HG03175 (cell line): ENCODE data around the gene COA7.
A peak's percentile ranks its signal among the peaks of the same experiment; 100 is the strongest.
"Not testable (repeated sequence)": the region's sequence is repeated elsewhere in the genome, so short reads cannot be mapped to it uniquely, and the experiment has no call there.

Source experiments
- ATAC-seq: cut with Tn5 transposase; IDR thresholded peaks from one replicate; pipeline ENCODE4 v1.9.1; 2021; ENCODE audit warnings: mild to moderate bottlenecking, moderate library complexity; ENCODE audit not compliant: unreplicated experiment

The COA7 gene

DNA sequence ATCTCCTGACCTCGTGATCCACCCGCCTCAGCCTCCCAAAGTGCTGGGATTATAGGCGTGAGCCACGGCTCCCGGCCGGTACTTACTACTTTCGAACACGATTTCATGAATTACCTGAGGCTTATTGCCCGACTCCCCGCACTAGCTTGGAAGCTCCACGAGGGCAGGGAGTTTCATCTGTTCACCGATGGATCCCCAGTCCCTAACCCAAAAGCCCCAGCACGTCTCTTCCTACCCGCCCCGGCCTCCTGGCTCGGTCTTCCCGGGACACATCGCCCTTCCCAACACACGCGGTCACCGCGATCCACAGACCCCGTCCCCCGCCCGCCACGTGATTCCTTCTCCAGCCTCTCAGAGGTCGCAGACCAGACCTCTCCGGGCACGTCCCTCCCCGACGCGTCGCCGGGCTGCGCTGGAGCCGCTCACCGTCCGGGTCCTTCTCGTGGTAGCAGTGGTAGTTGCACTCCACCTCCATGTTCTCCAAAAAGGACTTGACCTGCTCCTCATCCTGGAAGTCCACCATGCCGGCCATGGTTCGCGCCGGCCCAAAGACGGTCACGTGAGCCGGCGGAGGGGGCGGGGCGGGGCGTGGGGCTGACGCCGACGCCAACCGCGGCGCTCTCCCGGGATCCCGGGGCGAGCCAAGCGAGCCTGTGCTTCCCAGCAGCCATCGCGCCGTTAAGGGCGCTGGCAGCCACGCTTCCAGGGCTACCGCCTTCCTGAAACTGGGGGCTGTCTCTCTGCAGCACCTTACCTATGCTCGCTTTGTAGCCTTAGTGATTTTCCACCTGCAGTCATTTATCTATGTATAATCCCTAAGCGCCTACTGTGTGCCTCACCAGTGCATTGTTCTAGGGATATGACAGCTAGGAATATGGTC, at the start of gene COA7:
Gene COA7, minus strand, starts transcription at position 553 of the 880 bp plus-strand sequence. Its CDS starts 21 bp downstream, at position 532.
- ATAC-seq: no peak

DNA sequence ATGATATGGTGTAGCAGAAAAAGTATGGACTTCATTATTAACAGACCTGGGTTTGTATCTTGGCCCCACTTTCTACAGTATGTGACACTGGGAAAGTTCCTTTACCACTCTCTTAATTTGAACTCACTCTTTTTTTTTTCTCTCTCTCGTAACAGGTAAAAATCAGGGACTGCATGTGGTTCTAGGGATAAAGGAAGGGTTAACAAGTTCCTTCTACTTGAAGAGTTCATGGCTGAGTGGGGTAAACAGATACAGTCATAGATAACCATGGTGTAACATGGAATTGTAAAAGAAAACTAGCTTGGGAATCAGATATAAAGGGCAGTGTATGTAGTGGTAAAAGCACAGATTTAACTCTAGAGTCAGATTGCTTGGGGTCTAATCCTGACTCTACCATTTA, 49.3 kb upstream of the COA7 start:
- ATAC-seq: no peak

DNA sequence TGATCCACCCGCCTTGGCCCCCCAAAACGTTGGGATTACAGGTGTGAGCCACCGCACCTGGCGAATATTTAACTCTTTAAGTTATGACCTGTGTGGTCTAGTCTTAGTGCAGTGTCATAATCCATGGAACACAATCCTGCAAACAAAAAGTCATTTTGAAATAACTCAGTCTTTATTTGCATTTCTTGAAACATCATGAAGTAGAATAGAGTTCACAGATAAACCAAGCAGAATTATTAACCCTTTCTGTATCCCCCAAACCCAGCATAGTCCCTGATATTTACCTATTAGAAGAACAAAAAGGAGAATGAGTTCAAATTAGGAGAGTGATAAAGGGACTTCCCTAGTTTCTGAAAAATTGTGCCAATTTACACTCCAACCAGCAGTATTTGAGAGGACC, 48.0 kb upstream of the COA7 start:
- ATAC-seq: no peak

DNA sequence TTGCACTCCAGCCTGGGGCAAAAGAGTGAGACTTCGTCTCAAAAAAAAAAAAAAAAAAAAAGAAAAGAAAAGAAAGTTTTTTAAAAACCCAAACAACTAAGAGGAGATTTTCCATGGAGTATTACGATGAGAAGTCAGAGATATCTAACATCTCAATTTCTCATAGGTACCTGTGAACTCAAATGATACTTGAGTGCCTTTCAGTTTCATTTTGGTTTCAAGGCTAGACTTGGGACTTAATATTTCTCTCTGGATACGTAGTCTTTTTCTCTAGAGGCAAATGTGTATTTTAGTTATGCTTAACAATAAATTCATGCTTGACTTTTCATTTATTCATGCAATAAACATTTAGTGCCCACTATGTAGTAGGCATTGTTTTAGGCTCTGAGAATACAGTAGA, 43.1 kb upstream of the COA7 start:
- ATAC-seq: no peak

DNA sequence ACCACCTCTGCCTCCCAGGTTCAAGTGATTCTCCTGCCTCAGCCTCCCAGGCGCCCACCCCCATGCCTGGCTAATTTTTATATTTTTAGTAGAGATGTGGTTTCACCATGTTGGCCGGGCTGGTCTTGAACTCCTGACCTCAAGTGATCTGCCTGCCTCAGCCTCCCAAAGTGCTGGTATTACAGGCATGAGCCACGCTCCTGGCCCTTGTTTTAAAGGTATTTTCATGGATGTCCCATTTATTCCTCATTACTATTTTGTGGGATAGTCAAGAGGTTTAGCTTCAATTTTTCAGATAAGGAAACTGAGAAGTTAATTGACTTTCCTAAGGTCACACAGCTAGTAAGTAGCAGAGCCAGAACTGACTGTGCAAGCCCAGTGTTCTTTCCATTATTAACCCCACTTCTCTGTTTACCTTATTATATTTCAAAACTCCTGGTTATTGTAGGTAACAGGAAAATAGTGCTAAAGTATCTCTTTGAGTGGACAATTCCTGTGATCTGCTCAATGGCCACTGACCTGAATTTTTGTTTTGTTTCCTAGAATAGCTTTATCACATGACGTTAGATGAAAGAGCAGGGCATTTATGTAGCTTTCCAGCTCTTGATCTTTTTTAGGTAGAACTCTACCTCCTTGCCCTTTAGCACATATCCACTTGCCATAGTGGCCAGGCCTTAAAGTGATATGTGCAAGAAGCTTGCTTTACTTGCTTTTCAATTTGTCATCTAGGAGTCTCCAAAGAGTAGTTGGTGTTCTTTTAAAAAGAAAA, 41.7 kb upstream of the COA7 start:
- no peak for ATAC-seq

DNA sequence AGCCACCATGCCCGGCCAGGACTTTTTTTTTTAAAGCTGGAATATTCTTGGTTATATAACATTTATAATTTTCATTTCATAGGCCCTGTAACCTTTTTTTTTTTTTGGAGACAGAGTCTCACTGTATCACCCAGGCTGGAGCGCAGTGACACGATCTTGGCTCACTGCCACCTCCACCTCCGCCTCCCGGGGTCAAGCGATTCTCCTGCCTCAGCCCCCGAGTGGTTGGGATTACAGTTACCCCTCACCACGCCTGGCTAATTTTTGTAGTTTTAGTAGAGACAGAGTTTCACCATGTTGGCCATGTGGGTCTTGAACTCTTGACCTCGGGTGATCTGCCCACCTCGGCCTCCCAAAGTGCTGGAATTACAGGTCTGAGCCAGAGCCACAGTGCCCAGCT, 40.7 kb upstream of the COA7 start:
- no peak for ATAC-seq

DNA sequence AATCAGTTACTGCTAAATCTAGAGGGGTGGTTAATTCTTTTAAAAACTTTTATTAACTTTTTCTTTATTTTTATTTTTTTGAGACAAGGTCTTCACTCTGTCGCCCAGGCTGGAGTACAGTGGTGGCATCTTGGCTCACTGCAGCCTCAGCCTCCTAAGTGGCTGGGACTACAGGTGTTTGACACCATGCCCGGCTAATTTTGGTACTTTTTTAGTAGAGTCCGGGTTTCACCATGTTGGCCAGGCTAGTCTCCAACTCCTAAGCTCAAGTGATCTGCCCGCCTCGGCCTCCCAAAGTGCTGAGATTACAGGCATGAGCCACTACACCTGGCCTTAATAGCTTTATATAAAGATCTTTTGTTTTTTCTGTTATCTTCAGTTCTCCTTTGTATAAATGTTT, 40.0 kb upstream of the COA7 start:
- no peak for ATAC-seq

DNA sequence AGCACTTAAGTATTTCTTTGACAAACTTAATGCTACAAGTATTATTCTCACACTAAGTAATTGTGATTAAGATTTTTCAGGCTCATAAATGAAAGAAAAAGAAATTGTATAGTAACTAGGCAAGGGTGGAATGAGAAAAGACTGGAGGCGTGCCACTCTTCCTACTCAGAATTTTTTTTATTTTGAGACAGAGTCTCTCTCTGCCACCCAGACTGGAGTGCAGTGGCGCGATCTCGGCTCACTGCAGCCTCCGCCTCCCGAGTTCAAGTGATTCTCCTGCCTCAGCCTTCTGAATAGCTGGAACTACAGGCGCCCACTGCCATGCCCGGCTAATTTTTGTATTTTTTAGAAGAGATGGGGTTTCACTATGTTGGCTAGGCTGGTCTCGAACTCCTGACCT, 37.2 kb upstream of the COA7 start:
- ATAC-seq: not testable (repeated sequence)

DNA sequence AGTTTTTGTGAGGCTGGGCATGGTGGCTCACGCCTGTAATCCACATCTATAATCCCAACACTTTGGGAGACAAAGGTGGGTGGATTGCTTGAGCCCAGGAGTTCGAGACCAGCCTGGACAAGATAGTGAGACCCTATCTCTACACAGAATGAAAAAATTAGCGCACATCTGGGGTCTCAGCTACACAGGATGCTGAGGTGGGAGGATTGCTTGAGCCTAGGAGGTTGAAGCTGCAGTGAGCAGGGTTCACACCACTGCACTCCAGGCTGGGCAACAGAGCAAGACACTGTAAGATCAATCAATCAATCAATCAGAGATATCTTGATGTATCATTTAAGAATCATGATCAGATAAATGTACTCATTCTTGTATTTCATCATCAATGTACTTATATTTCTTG, 35.2 kb upstream of the COA7 start:
- no peak for ATAC-seq

DNA sequence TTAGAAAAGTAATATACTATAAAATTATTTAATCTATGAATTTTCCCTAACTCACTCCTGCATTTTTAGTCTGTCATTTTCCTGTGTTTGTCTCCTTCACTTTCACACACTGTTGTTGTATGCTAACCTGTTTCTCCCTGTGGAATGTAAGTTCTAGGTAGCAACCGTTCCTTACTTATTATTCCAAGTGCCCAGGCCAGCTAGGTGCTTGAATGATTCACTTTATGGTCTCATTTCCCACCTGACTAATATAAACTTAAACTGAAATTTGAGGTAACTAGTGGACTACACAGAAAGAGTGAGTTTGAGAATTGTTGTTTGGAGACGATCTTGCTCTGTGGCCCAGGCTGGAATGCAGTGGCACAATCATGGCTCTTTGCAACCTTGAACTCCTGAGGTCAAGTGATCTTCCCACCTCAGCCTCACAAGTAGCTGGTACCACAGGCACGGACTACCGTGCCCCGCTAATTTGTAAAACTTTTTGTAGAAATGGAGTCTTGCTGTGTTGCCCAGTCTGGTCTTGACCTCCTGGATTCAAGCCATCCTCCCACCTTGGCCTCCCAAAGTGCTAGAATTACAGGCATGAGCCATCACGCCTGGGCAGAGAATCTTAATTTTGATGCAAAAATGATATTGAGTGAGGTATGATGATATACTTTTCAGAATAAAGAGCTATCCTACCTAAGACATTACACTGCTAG, 30.0 kb upstream of the COA7 start:
- ATAC-seq: no peak

DNA sequence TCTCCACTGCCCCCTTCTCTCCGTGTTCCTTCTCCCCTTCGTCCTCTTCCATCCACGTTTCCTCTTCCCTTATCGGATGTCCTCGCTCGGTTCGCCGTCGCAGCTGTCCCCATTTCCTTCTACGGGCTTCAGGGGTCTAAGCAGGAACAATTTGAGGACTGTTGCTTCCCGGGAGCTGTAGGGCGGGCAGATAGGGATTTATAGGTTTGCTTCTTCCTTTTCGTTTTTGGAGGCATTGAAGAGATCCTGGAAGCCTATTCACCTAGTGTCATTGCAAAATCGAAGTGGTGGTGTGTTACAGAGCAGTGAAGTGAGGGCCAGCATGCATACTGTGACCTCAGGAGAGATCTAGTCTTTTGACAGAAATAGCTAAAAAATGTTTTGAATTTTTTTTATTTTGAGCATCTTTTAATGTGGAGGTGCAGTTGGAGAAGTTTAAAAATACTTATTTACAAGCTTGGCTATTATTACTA, 29.0 kb upstream of the COA7 start:
- no peak for ATAC-seq

DNA sequence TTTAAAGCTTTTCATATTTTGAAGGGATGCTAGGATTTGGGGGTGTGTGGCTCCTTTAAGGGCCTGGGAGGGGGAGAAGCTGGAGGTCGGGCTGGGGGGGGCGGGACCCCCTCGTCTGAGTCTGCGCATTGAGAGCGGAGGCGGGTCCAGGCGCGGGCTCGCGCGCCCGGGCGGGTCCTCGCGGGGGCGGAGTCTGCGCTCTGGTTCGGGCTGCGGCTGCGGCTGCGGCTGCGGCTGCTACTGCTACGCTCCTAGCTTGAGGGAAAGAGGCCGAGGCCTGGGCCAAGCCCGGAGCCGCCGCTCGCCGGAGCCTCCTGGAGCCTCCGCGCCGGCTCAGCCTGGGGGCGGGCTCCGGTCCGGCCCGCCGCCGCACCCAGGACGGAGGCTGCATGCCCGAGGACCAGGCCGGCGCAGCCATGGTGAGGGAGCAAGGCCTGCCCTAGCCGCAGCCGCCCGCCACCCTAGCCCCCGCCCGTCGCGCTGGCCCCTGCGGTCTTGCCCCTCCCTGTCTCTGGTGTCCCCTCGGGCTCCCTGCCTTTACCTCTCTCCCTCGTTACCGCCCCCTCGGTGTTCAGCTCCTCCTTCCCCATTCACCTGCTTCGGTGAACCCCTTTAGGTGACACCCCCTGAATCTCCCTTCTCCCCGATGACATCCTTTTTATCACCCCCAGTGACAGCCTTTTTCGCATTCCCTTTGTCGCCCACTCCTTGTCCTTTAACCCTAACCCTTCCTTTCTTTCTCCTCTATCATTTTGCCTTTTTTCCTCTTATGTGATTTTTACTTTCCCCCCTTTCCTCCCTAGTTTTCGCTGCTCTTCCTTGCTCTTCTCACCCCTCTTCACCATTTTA, 28.3 kb upstream of the COA7 start, which contains the start of gene ZYG11B:
Gene ZYG11B, plus strand, starts transcription at position 189 of the 849 bp plus-strand sequence. Its CDS starts 201 bp downstream, at position 390.
- peak; percentile 91 for ATAC-seq

DNA sequence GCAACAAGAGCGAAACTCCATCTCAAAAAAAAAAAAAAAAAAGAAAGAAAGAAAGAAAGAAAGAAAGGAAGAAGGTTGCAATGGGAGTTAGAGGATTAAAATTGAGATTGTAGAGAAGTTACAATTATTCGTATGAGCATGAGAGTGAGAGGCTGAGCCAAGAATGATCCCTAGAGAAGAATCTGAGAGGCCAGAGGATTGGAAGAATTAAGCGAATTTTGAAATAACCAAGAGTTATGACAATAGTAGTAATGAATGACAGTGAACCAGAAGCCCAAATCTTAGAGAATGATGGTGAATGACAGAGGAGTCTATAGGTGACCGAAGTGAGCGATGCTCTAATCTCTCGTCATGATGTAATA, 27.7 kb upstream of the COA7 start:
- ATAC-seq: no peak

DNA sequence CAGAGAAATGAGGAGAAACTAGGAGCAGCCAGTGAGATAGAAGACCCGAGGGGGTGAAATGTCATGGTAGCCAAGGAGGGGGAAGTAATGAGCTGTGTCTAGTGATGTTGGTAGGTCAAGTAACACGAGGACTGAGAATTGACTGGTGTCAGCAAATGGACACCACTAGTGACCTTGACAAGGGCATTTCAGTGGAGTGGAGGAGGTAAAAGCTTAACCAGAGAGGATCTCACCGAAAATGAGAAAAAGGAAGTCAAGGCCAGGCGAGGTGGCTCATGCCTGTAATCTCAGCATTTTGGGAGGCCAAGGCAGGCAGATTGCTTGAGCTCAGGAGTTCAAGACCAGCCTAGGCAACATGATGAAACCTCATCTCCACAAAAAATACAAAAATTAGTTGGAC, 25.1 kb upstream of the COA7 start:
- ATAC-seq: no peak

DNA sequence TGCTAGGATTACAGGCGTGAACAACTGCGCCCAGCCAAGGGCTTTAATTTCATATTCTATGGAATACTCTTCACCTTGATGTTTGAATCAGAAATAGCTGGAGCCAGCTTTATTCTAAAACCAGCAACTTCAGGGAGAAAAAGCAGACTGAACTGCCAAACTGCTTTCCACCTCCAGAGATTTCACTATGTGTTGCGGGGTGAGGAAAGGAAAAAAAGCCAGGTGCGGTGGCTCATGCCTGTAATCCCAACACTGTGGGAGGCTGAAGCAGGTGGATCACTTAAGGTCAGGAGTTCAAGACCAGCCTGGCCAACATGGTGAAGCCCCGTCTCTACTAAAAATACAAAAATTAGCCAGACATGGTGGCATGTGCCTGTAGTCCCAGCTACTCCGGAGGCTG, 17.1 kb upstream of the COA7 start:
- ATAC-seq: not testable (repeated sequence)

DNA sequence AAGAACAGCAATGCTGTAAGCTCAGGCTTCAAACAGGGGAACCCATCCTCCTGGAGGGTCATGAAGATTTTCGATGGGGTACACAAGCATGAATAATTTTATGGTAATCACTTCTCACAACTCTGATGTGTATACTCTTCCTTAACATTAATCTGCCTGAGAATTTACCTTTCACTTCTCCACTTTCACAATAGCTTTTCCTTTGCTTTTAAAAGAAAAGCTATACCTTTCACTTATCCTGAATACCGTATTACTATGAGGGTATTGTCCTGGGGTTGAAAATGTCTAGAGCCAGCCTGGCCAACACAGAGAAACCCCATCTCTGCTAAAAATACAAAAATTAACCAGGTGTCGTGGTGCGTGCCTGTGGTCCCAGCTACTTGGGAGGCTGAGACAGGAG, 15.4 kb upstream of the COA7 start:
- no peak for ATAC-seq

DNA sequence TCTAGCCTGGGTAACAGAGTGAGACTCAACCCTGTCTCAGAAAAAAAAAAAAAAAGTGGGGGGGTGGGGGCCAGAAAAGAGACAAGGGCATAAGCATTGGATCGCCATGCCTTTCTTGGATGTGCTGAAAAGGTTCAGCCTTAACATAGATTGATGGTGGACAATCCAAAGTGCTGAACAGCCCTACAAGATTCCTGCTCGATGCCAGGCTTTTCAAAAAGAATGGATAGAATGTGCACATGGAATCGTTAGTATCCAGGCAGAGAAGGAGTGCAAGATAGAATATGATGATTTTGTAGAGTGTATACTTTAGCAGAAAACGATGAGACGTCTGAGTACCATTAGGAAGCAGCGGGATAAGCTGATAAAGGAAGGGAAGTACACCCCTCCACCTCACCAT, 10.9 kb upstream of the COA7 start:
- no peak for ATAC-seq

DNA sequence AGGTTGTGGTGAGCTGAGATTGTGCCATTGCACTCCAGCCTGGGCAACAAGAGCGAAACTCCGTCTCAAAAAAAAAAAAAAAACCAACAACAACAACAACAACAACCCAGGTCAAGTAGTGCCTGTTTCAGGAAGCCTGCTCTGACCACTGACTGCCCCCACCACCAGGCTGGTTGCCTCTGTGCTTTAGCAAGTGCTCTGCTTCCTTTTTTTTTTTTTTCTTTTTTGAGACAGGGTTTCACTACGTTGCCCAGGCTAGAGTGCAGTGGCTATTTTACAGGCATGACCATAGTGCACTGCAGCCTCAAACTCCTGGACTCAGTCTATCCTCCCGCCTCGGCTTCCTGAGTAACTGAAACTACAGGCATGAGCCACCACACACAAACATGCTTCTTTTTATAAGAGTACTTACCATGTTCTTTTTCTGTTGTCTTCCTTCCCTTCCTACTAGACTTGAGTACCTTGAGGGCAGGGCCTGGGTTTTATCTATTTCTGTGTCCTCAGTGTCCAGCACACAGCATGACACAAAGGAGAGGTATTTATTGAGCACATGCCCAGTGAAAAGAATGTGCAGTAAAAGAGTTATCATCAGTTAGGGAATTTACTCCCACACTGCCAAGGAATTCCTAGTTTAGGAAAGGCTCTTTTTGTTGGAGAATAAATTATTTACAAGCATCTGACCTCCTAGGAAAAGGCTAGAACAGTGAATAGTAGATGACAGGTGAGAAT, 9.9 kb upstream of the COA7 start:
- ATAC-seq: no peak

DNA sequence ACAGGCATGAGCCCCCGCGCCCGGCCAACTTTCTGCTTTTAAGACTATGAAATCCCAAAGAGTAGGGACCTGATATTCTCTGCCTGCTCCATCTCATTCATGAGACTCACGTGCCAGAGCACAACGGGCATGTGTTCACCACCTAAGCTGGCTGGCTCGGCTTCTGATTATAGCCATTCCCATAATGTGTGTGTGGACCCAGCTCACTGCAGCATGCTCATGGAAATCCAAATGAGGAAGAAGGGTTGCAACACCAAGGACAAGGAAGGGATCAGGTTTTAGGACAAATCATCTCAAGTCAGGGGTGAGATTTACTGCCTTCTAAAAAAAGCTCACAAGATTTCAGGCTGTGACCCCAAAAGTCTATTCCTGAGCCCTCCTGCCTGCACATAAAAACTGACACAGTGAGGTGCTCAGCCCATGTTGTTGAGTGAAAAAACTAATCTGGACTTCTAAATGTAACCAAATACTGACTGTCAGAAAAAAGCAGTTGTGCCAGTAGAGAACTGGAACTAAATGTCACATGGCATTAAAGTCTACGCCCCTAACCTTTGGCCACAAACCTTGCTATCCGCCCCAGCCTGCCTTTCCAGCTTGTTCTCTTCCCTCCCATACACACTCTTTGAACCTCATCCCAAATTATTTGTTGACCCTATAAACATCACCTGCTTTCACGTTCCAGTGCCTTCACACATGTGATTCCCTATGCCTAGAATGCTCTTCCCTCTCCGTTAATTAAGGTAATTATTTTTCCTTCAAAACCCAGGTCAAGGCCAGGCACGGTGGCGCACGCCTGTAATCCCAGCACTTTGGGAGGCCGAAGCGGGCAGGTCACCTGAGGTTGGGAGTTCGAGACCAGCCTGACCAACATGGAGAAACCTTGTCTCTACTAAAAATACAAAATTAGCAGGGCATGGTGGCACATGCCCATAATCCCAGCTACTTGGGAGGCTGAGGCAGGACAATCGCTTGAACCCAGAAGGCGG, 9.1 kb upstream of the COA7 start:
- ATAC-seq: no peak
